HG03135 (cell line): ENCODE data around the gene PLCB2.

Experiments used
- ATAC-seq: cut with Tn5 transposase; IDR thresholded peaks from one replicate; pipeline ENCODE4 v1.9.1; 2021; ENCODE audit warnings: mild to moderate bottlenecking, moderate library complexity; ENCODE audit not compliant: unreplicated experiment

PLCB2 gene

DNA sequence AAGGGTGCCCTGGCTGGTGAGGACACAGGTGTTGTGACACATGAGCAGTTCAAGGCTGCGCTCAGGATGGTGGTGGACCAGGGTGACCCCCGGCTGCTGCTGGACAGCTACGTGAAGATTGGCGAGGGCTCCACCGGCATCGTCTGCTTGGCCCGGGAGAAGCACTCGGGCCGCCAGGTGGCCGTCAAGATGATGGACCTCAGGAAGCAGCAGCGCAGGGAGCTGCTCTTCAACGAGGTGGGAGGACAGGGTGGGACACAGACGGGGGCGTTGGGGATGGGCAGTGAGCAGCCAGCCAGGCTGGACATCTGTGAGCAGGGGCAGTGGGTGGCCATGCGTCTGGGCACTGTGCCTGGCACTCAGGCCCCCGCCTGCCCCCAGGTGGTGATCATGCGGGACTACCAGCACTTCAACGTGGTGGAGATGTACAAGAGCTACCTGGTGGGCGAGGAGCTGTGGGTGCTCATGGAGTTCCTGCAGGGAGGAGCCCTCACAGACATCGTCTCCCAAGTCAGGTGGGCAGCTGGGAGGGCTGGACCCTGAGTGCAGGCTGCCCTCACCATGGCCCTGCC is 35.2 kb downstream of the PLCB2 start:
- no peak for ATAC-seq

DNA sequence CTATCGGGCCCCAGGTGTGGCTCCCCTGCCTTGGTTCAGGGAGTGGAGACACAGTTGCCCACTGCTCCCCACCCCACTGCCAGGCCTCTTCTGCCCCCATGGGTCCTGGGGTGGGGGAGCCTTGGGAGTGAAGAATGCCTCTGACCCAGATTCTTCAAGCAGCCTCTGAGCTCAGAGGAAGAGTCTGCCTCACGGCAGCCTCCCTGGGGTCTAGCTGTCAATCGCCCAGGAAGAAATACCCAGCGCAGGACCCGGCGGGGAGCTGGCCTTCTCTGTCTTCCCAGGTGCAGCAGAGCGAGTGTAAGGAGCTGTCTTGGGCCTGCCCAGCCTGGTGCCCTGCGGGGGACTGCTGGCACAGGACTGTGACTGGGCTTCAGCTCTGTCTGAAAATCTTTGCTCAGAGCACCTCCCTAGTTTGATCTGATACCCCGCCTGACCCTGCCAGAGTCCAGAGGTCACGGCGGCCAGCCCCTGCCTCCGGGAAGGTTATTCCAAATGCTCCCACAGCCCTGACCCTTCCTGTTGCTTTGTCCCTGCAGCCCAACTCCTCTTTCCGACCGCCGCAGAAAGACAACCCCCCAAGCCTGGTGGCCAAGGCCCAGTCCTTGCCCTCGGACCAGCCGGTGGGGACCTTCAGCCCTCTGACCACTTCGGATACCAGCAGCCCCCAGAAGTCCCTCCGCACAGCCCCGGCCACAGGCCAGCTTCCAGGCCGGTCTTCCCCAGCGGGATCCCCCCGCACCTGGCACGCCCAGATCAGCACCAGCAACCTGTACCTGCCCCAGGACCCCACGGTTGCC is 35.9 kb downstream of the PLCB2 start:
- no peak for ATAC-seq

- ATAC-seq, result no peak
These were observed 37.3 kb downstream of the PLCB2 start for GRCh38 chr15:40270246-40270995.

- no peak for ATAC-seq
These were observed 38.1 kb downstream of the PLCB2 start for GRCh38 chr15:40269604-40270003.

- no peak for ATAC-seq
These were observed 40.1 kb downstream of the PLCB2 start for GRCh38 chr15:40267670-40268069.

DNA sequence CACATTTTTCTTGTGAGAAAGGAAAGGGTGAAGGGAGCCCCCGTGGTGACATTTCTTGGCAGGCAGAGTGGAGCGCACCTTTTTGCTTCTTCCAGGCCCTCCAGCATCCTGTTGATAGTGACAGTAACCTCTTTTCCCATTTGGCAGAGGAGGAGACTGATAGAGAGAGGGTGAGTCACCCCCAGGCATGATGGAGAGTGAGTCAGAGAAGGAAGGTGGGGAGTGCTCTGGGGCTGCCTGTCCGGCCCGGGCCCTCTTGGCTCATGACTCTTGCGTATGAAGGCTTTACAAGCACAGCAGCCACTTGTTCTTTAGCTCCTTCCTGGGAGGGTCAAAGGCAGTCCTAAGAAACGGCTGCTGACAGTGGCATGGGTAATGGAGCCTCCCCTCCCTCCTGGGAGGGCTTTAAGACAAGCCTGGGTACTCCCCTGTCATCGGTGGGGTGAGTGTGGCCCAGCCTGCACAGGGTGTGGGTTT is 40.9 kb downstream of the PLCB2 start:
- no peak for ATAC-seq

GRCh38 chr15:40265875-40266274 is 41.9 kb downstream of the PLCB2 start:
- no peak for ATAC-seq

DNA sequence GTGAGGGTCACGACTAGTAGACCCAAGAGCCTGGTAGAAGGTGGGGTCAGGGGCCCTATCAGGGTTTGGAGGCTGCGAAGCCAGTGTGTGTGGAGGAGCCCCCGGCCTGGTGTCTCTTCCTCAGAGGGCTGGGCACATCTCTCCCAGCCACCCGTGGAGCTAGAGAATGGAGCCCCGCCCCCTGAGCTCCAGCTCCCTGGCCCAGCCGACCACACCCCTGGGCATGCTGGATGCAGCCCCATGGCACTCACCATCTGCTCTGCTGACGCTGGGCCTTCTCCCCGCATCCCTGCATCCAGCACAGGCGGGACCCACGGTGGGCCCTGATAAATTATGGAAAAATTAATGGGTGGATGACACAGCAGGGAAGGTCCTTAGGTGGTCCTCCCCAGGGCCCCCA is 42.4 kb downstream of the PLCB2 start:
- ATAC-seq, result no peak

- no peak for ATAC-seq
These were observed 43.2 kb downstream of the PLCB2 start for GRCh38 chr15:40264321-40265153.

GRCh38 chr15:40263024-40263754 is 44.5 kb downstream of the PLCB2 start:
- ATAC-seq, result no peak

- no peak for ATAC-seq
These were observed 48.7 kb downstream of the PLCB2 start for GRCh38 chr15:40259021-40259420.

DNA sequence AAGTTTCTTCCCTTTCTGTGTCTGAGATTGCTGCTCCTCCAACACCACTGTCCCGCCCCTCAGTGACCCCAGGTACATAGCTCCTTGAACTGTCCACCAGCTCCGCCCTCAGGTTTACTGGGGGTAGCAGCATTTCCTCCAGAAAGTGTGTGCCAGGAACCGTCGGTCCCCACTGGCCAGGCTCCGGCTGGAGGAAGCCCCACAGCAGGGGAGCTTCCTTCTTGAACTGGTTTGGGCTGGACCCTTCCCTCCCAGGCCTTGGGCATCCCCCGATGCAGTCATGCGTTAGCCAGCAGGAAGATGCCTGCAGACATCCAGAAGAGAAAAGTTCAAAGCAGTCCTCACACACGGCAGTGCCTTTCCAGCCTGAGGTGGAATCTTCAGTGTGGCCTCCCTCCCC is 49.2 kb downstream of the PLCB2 start:
- ATAC-seq, result no peak

DNA sequence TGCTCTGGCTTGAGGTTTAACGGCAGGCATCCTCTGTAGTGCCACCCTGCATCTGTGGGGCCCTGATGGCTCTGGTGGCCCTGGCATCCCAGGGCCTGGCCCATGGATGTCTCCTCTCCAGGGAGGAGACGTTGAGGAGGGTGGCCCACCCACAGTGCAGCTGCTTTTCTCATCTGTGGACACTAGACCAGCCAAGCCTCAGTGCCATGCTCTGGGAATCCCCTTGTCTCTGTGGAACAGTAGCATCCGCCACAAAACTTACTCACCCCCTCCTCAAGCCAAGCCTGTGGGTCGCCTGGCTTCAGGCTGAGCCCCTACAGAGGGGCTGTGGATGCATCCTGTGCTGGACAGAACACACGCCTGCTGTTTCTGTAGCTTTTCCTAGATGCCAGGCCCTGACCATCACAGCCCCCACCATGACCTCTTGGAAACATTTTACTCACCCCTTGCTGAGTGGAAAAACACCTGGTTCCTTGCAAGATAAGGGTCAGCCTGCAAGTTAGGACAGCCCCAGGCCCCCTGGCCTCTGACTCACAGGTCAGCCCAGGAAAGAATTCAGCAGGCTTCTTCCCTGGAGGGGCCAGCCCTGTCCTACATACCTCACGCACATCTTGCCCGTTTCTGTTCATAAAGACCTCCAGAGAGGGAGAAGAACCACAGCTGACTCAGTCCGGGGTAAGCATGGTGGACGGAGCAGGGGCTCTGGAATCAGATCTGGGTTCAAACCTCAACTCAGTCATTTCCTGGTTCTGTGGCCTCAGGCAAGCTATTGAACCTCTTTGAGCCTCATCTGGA is 49.9 kb downstream of the PLCB2 start:
- ATAC-seq, result no peak

- ATAC-seq, result no peak
These were observed 51.0 kb downstream of the PLCB2 start for GRCh38 chr15:40256638-40257235.

DNA sequence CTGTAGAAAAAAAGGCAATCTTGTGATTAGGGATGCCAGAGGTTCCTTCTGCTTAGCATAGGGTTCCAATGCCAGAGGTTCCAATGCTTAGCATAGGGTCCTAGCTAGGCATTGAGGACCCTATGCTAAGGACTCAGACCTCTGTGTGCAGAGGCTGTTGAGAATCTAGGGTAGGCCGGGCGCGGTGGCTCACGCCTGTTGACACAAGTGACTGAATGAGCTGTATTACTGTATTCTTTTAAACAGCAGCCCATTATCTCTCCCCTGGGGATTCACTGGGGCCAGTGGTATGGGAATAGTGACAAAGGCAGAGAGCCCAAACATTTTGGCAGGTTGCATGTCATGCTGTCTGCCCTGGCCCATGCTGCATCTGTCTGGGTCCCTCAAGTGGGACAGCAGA is 52.7 kb downstream of the PLCB2 start:
- no peak for ATAC-seq

- ATAC-seq, result no peak
These were observed 53.3 kb downstream of the PLCB2 start for GRCh38 chr15:40254452-40254851.

GRCh38 chr15:40253167-40253790 is 54.5 kb downstream of the PLCB2 start:
- ATAC-seq, result no peak

GRCh38 chr15:40252438-40253166 is 55.1 kb downstream of the PLCB2 start:
- ATAC-seq, result no peak
